ENCODE measurements around the gene MS4A6E.

GRCh38 chr11:60307507-60308195 is 19.4 kb upstream of the MS4A6E start:
- TF ChIP-seq CTCF (IDR thresholded peaks at IDR 0.05) = no peak
- no peak for TF ChIP-seq POLR2A (IDR thresholded peaks at IDR 0.05)
